Mucosa of stomach (tissue), 1 donor: ENCODE data around the gene USP3.

Source experiments
- H3K27me3 ChIP-seq: one replicate; pipeline ENCODE4 v1.7.0; 2013; ENCODE audit warnings: mild to moderate bottlenecking, low read length; ENCODE audit not compliant: control insufficient read depth, insufficient read depth
- H3K36me3 ChIP-seq: one replicate; pipeline ENCODE4 v1.7.0; 2013; ENCODE audit warnings: low read length; ENCODE audit not compliant: control insufficient read depth, insufficient read depth
- H3K4me1 ChIP-seq: one replicate; pipeline ENCODE4 v1.7.0; 2013; ENCODE audit warnings: mild to moderate bottlenecking, low read length; ENCODE audit not compliant: control insufficient read depth, insufficient read depth
- H3K4me3 ChIP-seq: one replicate; pipeline ENCODE4 v1.7.0; 2013; ENCODE audit warnings: low read length
- H3K9ac ChIP-seq: one replicate; pipeline ENCODE4 v1.7.0; 2013; ENCODE audit warnings: mild to moderate bottlenecking, low read length, moderate library complexity
- H3K9me3 ChIP-seq: one replicate; pipeline ENCODE4 v1.7.0; 2013; ENCODE audit warnings: mild to moderate bottlenecking, low read length, moderate library complexity; ENCODE audit not compliant: control insufficient read depth
- donor health status: Pancreatic carcinoma.

The USP3 gene

GRCh38 chr15:63544258-63545026, 40.0 kb downstream of the USP3 start:
- Histone ChIP-seq H3K36me3 (no peaks in the 10 kb centered on the region), H3K27me3 (no peaks in the 10 kb centered on the region), H3K4me1 (no peaks in the 10 kb centered on the region), H3K9me3 (no peaks in the 10 kb centered on the region), H3K4me3 (no peak overlapping the region), H3K9ac (no peak overlapping the region)

GRCh38 chr15:63545520-63545919, 41.1 kb downstream of the USP3 start:
- H3K9me3 ChIP-seq, result no peaks in the 10 kb centered on the region
- no peaks in the 10 kb centered on the region for H3K36me3 ChIP-seq
- no peaks in the 10 kb centered on the region for H3K4me1 ChIP-seq
- H3K4me3 ChIP-seq, result no peak overlapping the region
- H3K27me3 ChIP-seq, result no peaks in the 10 kb centered on the region
- no peak overlapping the region for H3K9ac ChIP-seq

- no peaks in the 10 kb centered on the region for H3K9me3 ChIP-seq
- no peaks in the 10 kb centered on the region for H3K27me3 ChIP-seq
- no peak overlapping the region for H3K9ac ChIP-seq
- no peaks in the 10 kb centered on the region for H3K36me3 ChIP-seq
- no peak overlapping the region for H3K4me3 ChIP-seq
- peaks cover 11% of the 10 kb centered on the region for H3K4me1 ChIP-seq
Measured at GRCh38 chr15:63551400-63551799, 47.0 kb downstream of the USP3 start.

- peaks cover 11% of the 10 kb centered on the region for H3K4me1 ChIP-seq
- H3K9ac ChIP-seq, result peak overlapping the region; percentile 11
- no peaks in the 10 kb centered on the region for H3K9me3 ChIP-seq
- peaks cover 3% of the 10 kb centered on the region for H3K36me3 ChIP-seq
- H3K4me3 ChIP-seq, result no peak overlapping the region
- H3K27me3 ChIP-seq, result no peaks in the 10 kb centered on the region
Measured at GRCh38 chr15:63553388-63553791, 49.0 kb downstream of the USP3 start.

GRCh38 chr15:63554337-63554927, 50.0 kb downstream of the USP3 start:
- H3K9me3 ChIP-seq, result no peaks in the 10 kb centered on the region
- no peak overlapping the region for H3K9ac ChIP-seq
- no peak overlapping the region for H3K4me3 ChIP-seq
- H3K4me1 ChIP-seq, result peaks cover 11% of the 10 kb centered on the region
- no peaks in the 10 kb centered on the region for H3K27me3 ChIP-seq
- peaks cover 3% of the 10 kb centered on the region for H3K36me3 ChIP-seq

GRCh38 chr15:63555507-63555906, 51.1 kb downstream of the USP3 start:
- H3K4me3 ChIP-seq, result no peak overlapping the region
- H3K36me3 ChIP-seq, result peaks cover 3% of the 10 kb centered on the region
- no peaks in the 10 kb centered on the region for H3K9me3 ChIP-seq
- H3K27me3 ChIP-seq, result no peaks in the 10 kb centered on the region
- H3K4me1 ChIP-seq, result peaks cover 11% of the 10 kb centered on the region
- no peak overlapping the region for H3K9ac ChIP-seq

- H3K4me1 ChIP-seq, result peaks cover 11% of the 10 kb centered on the region
- H3K9me3 ChIP-seq, result no peaks in the 10 kb centered on the region
- H3K36me3 ChIP-seq, result peaks cover 3% of the 10 kb centered on the region
- H3K9ac ChIP-seq, result no peak overlapping the region
- no peaks in the 10 kb centered on the region for H3K27me3 ChIP-seq
- H3K4me3 ChIP-seq, result no peak overlapping the region
Measured at GRCh38 chr15:63556246-63556645, 51.9 kb downstream of the USP3 start.

- Histone ChIP-seq H3K4me3 (no peak overlapping the region), H3K9me3 (no peaks in the 10 kb centered on the region), H3K27me3 (no peaks in the 10 kb centered on the region), H3K36me3 (peaks cover 8% of the 10 kb centered on the region), H3K9ac (no peak overlapping the region), H3K4me1 (peaks cover 11% of the 10 kb centered on the region)
Measured at GRCh38 chr15:63556736-63557135, 52.3 kb downstream of the USP3 start.

GRCh38 chr15:63559753-63560152, 55.4 kb downstream of the USP3 start:
- Histone ChIP-seq H3K36me3 (peaks cover 10% of the 10 kb centered on the region), H3K4me1 (peaks cover 5% of the 10 kb centered on the region), H3K27me3 (no peaks in the 10 kb centered on the region), H3K9me3 (no peaks in the 10 kb centered on the region), H3K9ac (no peak overlapping the region), H3K4me3 (no peak overlapping the region)

- Histone ChIP-seq H3K9me3 (no peaks in the 10 kb centered on the region), H3K27me3 (no peaks in the 10 kb centered on the region), H3K4me3 (no peak overlapping the region), H3K36me3 (peaks cover 10% of the 10 kb centered on the region), H3K9ac (no peak overlapping the region), H3K4me1 (peaks cover 6% of the 10 kb centered on the region)
Measured at GRCh38 chr15:63560741-63561448, 56.5 kb downstream of the USP3 start.

- Histone ChIP-seq H3K36me3 (peaks cover 7% of the 10 kb centered on the region), H3K4me1 (peaks cover 6% of the 10 kb centered on the region), H3K9ac (no peak overlapping the region), H3K9me3 (no peaks in the 10 kb centered on the region), H3K27me3 (no peaks in the 10 kb centered on the region), H3K4me3 (no peak overlapping the region)
Measured at GRCh38 chr15:63564093-63564492, 59.7 kb downstream of the USP3 start.

GRCh38 chr15:63565536-63566186, 61.3 kb downstream of the USP3 start:
- Histone ChIP-seq H3K9me3 (no peaks in the 10 kb centered on the region), H3K4me1 (peaks cover 6% of the 10 kb centered on the region), H3K27me3 (no peaks in the 10 kb centered on the region), H3K9ac (no peak overlapping the region), H3K36me3 (peaks cover 7% of the 10 kb centered on the region), H3K4me3 (no peak overlapping the region)
